PC-3 (cell line): ENCODE results near the gene FLAD1.

ENCODE experiments used
- CTCF ChIP-seq: fragments of 300-600 bp; sonication (generic); conservative IDR thresholded peaks from 2 replicates; pipeline ENCODE4 v1.5.1; 2017; ENCODE audit warnings: antibody characterized with exemption, low read depth, mild to moderate bottlenecking, low read length
- EZH2 ChIP-seq: fragments of 300-600 bp; sonication (generic); IDR thresholded peaks from one replicate; pipeline ENCODE4 v1.6.1; 2017; ENCODE audit warnings: antibody characterized with exemption, mild to moderate bottlenecking, low read length; ENCODE audit not compliant: unreplicated experiment
- EZH2phosphoT487 ChIP-seq: fragments of 300-600 bp; sonication (generic); IDR thresholded peaks from 2 replicates; pipeline ENCODE4 v1.6.1; 2018; ENCODE audit warnings: mild to moderate bottlenecking, antibody characterized with exemption, low read length, borderline replicate concordance

DNA sequence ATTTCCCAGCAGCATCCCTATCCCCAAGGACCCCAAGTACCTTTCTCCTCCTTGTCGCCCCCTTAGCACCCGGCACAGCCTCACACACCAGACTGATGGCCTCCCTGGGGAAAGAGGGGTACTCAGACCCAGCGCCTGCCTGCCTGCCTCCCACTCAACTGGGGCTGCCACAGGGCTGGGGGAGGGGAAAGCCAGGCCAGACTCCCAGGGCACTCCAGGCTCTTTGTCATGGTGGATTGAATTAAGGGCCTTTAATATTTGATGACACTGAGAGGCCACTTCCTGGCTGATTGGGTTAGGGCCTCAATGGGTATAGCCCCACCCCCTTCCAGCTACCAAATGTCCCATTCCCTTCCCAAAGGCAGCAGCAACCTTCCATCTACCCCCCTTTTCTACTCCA lies 14.4 kb upstream of the FLAD1 start:
- no peak for TF ChIP-seq EZH2phosphoT487
- no peak for TF ChIP-seq CTCF
- no peak for TF ChIP-seq EZH2
